Tibial artery (tissue), 4 donors: Measurements from ENCODE around the gene ARPP21.

Source experiments
- DNase-seq, 2 donors: peaks; one replicate each; pipeline ENCODE4 v3.0.0-alpha.2; 2019
- H3K27ac ChIP-seq, 2 donors: fragments of 200-600 bp; sonication (generic) in 1 of 2; 1 replicate in 1 of 2; 2 replicates in 1 of 2; pipeline ENCODE4 v1.5.1; 2018 to 2019; ENCODE audit warnings: mild to moderate bottlenecking in 1 of 2
- H3K27me3 ChIP-seq, 2 donors: fragments of 200-600 bp; sonication (generic) in 1 of 2; one replicate each; pipeline versions ENCODE4 v1.5.1 to v1.6.0; 2016 to 2019
- H3K36me3 ChIP-seq, 3 donors: fragments of 200-600 bp; sonication (generic) in 2 of 3; one replicate each; pipeline ENCODE4 v1.5.1; 2016 to 2019; ENCODE audit warnings: mild to moderate bottlenecking in 2 of 3
- H3K4me1 ChIP-seq, 4 donors: fragments of 200-600 bp; sonication (generic) in 2 of 4; 1 replicate in 3 of 4; 2 replicates in 1 of 4; pipeline ENCODE4 v1.5.1; 2016 to 2019
- H3K4me3 ChIP-seq, 2 donors: fragments of 200-600 bp; sonication (generic) in 1 of 2; 1 replicate in 1 of 2; 2 replicates in 1 of 2; pipeline ENCODE4 v1.5.1; 2018 to 2019; ENCODE audit warnings: mild to moderate bottlenecking in 2 of 2
- H3K9me3 ChIP-seq, 3 donors: fragments of 200-600 bp; sonication (generic) in 1 of 3; one replicate each; pipeline ENCODE4 v1.5.1; 2016 to 2019
- CTCF ChIP-seq, 2 experiments: fragments of 200-600 bp in 1 of 2; fragments of 450-650 bp in 1 of 2; IDR thresholded peaks; one replicate each; pipeline ENCODE4 v1.5.1; 2017 to 2019; ENCODE audit warnings: antibody characterized with exemption in 2 of 2, mild to moderate bottlenecking in 1 of 2, moderate library complexity in 1 of 2
- intact Hi-C: fragments of 100-400 bp; cut with DNase I; formaldehyde crosslinking; loops from one replicate; pipeline ENCODE4 v1.15.0; 2023; ENCODE audit warnings: low total_unique reads

ARPP21 gene

GRCh38 chr3:35773417-35773816, 134.1 kb downstream of the ARPP21 start:
- intact Hi-C loops: no loop called here
- Histone ChIP-seq H3K9me3 (no peaks in the 10 kb centered on the region), H3K36me3 (no peaks in the 10 kb centered on the region), H3K27ac (no peak overlapping the region), H3K27me3 (no peaks in the 10 kb centered on the region), H3K4me1 (no peaks in the 10 kb centered on the region), H3K4me3 (no peak overlapping the region)
- no peak for TF ChIP-seq CTCF (IDR thresholded peaks at IDR 0.05)
- DNase-seq: no peak

- TF ChIP-seq CTCF (IDR thresholded peaks at IDR 0.05): no peak
- no peaks in the 10 kb centered on the region for H3K4me1 ChIP-seq
- no peaks in the 10 kb centered on the region for H3K9me3 ChIP-seq
- no peak overlapping the region for H3K4me3 ChIP-seq
- H3K27ac ChIP-seq: no peak overlapping the region
- no peaks in the 10 kb centered on the region for H3K36me3 ChIP-seq
- no peak for DNase-seq
- intact Hi-C loops: no loop called here
- H3K27me3 ChIP-seq: no peaks in the 10 kb centered on the region
Measured at GRCh38 chr3:35776346-35776745, 137.0 kb downstream of the ARPP21 start.

GRCh38 chr3:35777065-35777464, 137.7 kb downstream of the ARPP21 start:
- Histone ChIP-seq H3K27me3 (no peaks in the 10 kb centered on the region), H3K36me3 (no peaks in the 10 kb centered on the region), H3K9me3 (no peaks in the 10 kb centered on the region), H3K27ac (no peak overlapping the region), H3K4me3 (no peak overlapping the region), H3K4me1 (no peaks in the 10 kb centered on the region)
- no peak for TF ChIP-seq CTCF (IDR thresholded peaks at IDR 0.05)
- intact Hi-C loops: no loop called here
- DNase-seq: no peak

GRCh38 chr3:35777563-35778554, 138.5 kb downstream of the ARPP21 start:
- no peak for TF ChIP-seq CTCF (IDR thresholded peaks at IDR 0.05)
- Histone ChIP-seq H3K27me3 (no peaks in the 10 kb centered on the region), H3K36me3 (no peaks in the 10 kb centered on the region), H3K4me1 (no peaks in the 10 kb centered on the region), H3K27ac (no peak overlapping the region), H3K9me3 (no peaks in the 10 kb centered on the region), H3K4me3 (no peak overlapping the region)
- intact Hi-C loops: no loop called here
- no peak for DNase-seq

- Histone ChIP-seq H3K27me3 (no peaks in the 10 kb centered on the region), H3K27ac (no peak overlapping the region), H3K9me3 (no peaks in the 10 kb centered on the region), H3K4me1 (no peaks in the 10 kb centered on the region), H3K4me3 (no peak overlapping the region), H3K36me3 (no peaks in the 10 kb centered on the region)
- intact Hi-C loops: no loop called here
- no peak for TF ChIP-seq CTCF (IDR thresholded peaks at IDR 0.05)
- no peak for DNase-seq
Measured at GRCh38 chr3:35779611-35780010, 140.3 kb downstream of the ARPP21 start.
